Endothelial cell of umbilical vein (primary cell): Measurements from ENCODE around the gene VDAC2.

Experiments used
- CTCF ChIP-seq, 2 donors: IDR thresholded peaks; 1 replicate in 1 of 2; 2 replicates in 1 of 2; pipeline ENCODE4 v1.5.1; 2011; ENCODE audit warnings: low read length in 2 of 2, mild to moderate bottlenecking in 2 of 2, moderate library complexity in 2 of 2, control low read depth in 1 of 2, inconsistent platforms in 1 of 2, low read depth in 1 of 2; ENCODE audit not compliant: insufficient read depth in 1 of 2; ENCODE audit errors: extremely low read depth in 1 of 2
- EZH2 ChIP-seq: IDR thresholded peaks from 2 replicates; pipeline ENCODE4 v1.6.1; 2012; ENCODE audit warnings: borderline replicate concordance, low read depth, mild to moderate bottlenecking, moderate library complexity, low read length, inconsistent platforms; ENCODE audit not compliant: severe bottlenecking
- FOS ChIP-seq: IDR thresholded peaks from 2 replicates; pipeline ENCODE4 v1.6.1; 2011; ENCODE audit warnings: mild to moderate bottlenecking, low read length, moderate library complexity, borderline replicate concordance; ENCODE audit not compliant: insufficient read depth
- GATA2 ChIP-seq: IDR thresholded peaks from 2 replicates; pipeline ENCODE4 v1.7.0; 2011; ENCODE audit warnings: low read depth, mild to moderate bottlenecking, moderate library complexity, mixed read lengths, low read length; ENCODE audit not compliant: insufficient read length, insufficient read depth
- JUN ChIP-seq: IDR thresholded peaks from 2 replicates; pipeline ENCODE4 v1.6.1; 2011; ENCODE audit warnings: borderline replicate concordance, low read depth; ENCODE audit not compliant: insufficient read length, insufficient read depth
- MYC ChIP-seq: IDR thresholded peaks from one replicate; pipeline ENCODE4 v1.6.1; 2011; ENCODE audit warnings: mild to moderate bottlenecking, low read depth, low read length
- POLR2A ChIP-seq: IDR thresholded peaks from 2 replicates; pipeline ENCODE4 v1.6.1; 2012; ENCODE audit warnings: low read depth, mild to moderate bottlenecking, control low read depth, low read length
- POLR2AphosphoS5 ChIP-seq: IDR thresholded peaks from 2 replicates; pipeline ENCODE4 v1.6.1; 2012; ENCODE audit warnings: low read depth, mild to moderate bottlenecking, control low read depth, low read length, moderate library complexity; ENCODE audit not compliant: insufficient read depth
- TF ChIP-seq, protein P1 (sequence below): IDR thresholded peaks from 2 replicates; pipeline ENCODE4 v1.6.1; 2011; ENCODE audit not compliant: insufficient read depth, insufficient read length

DNA sequence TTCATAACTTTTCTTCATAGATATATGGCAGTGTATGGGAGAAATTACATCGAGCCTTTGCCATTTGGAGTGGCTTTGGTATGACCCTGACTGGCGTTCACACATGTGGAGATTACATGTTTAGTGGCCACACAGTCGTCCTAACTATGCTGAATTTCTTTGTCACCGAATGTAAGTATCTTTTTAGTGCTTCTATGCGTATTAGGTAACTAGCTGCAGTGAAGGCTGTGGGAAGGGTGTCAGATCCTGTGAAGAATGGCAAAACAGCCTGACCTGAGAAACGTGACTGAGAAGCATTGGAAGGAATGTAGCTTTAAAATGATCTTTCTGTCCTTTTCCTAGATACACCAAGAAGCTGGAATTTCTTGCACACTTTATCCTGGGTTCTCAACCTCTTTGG, 34.5 kb upstream of the VDAC2 start:
- TF ChIP-seq CTCF (IDR thresholded peaks at IDR 0.05; ENCODE audit: extremely low read depth in 1 of 2, insufficient read depth in 1 of 2, low read depth in 1 of 2, low read length in 2 of 2) (no peak), EZH2 (no peak), MYC (no peak), POLR2A (no peak), POLR2AphosphoS5 (no peak), JUN (no peak), FOS (no peak), GATA2 (no peak)
- TF ChIP-seq, protein P1, sequence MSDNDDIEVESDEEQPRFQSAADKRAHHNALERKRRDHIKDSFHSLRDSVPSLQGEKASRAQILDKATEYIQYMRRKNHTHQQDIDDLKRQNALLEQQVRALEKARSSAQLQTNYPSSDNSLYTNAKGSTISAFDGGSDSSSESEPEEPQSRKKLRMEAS, result no peak
